PC-9 (cell line): ENCODE measurements around the gene CCDC12. TPM values are rescaled to one million over a fixed set of nuclear protein-coding genes. Genes with fewer than 3 reads are reported as not detected.

Experiments used
- BruUV-seq: library from RNA; stranded (reverse); fragments of 400-500 nt; replicated peaks from 2 replicates; lab custom pipeline; 2021; lab: Mats Ljungman, UMichigan
- CTCF ChIA-PET: fragments of 300-600 bp; sonication (Branson Sonifier 250); formaldehyde crosslinking; loops from one replicate; lab custom pipeline; 2022; ENCODE audit warnings: antibody characterized with exemption; lab: Charles Lee
- POLR2A ChIA-PET: fragments of 300-600 bp; sonication (Branson Sonifier 250); formaldehyde crosslinking; loops from one replicate; lab custom pipeline; 2022; ENCODE audit warnings: antibody characterized with exemption; ENCODE audit not compliant: unreplicated experiment; lab: Charles Lee
- DNase-seq, 2 experiments: peaks; one replicate each; pipeline versions ENCODE4 v3.0.0 to v3.0.0-alpha.2; 2015 to 2022; ENCODE audit warnings: mixed read lengths in 1 of 2
- H2AFZ ChIP-seq: fragments of 200-600 bp; sonication (generic); 2 replicates; pipeline ENCODE4 v1.8.1; 2017; ENCODE audit warnings: antibody characterized with exemption
- H3F3A ChIP-seq: fragments of 200-600 bp; sonication (generic); 2 replicates; pipeline ENCODE4 v1.8.1; 2017; ENCODE audit warnings: antibody characterized with exemption, mild to moderate bottlenecking, low read depth; ENCODE audit not compliant: insufficient read depth
- H3K27ac ChIP-seq: fragments of 200-600 bp; sonication (generic); 2 replicates; pipeline ENCODE4 v1.6.1; 2016; ENCODE audit warnings: mixed run types
- H3K27me3 ChIP-seq: fragments of 200-600 bp; sonication (generic); 2 replicates; pipeline ENCODE4 v1.6.1; 2016; ENCODE audit warnings: low read depth, mixed run types; ENCODE audit not compliant: insufficient read depth
- H3K36me3 ChIP-seq: fragments of 200-600 bp; sonication (generic); 2 replicates; pipeline ENCODE4 v1.6.1; 2016; ENCODE audit warnings: low read depth, mixed run types
- H3K4me1 ChIP-seq: fragments of 200-600 bp; sonication (generic); replicated peaks from 2 replicates; pipeline ENCODE4 v1.6.1; 2016; ENCODE audit warnings: mixed run types; ENCODE audit not compliant: insufficient read depth
- H3K4me2 ChIP-seq: fragments of 200-600 bp; sonication (generic); 2 replicates; pipeline ENCODE4 v1.6.1; 2017; ENCODE audit warnings: mixed run types
- H3K4me3 ChIP-seq: fragments of 200-600 bp; sonication (generic); 2 replicates; pipeline ENCODE4 v1.6.1; 2016; ENCODE audit warnings: mixed run types
- H3K79me2 ChIP-seq: fragments of 200-600 bp; sonication (generic); 2 replicates; pipeline ENCODE4 v1.6.1; 2017; ENCODE audit warnings: low read depth, mixed run types
- H3K9me2 ChIP-seq: fragments of 200-600 bp; sonication (generic); 2 replicates; pipeline ENCODE4 v1.8.1; 2017; ENCODE audit warnings: mild to moderate bottlenecking; ENCODE audit not compliant: insufficient read depth
- H3K9me3 ChIP-seq: fragments of 200-600 bp; sonication (generic); 2 replicates; pipeline ENCODE4 v1.8.1; 2016; ENCODE audit warnings: low read depth; ENCODE audit not compliant: insufficient read depth
- H4K20me1 ChIP-seq: fragments of 200-600 bp; sonication (generic); 2 replicates; pipeline ENCODE4 v1.8.1; 2017; ENCODE audit not compliant: insufficient read depth
- CTCF ChIP-seq: fragments of 200-600 bp; sonication (generic); conservative IDR thresholded peaks from 2 replicates; pipeline ENCODE4 v1.6.1; 2017; ENCODE audit warnings: mixed run types, antibody characterized with exemption, mild to moderate bottlenecking, moderate library complexity
- EZH2 ChIP-seq: fragments of 200-600 bp; sonication (generic); IDR thresholded peaks from 2 replicates; pipeline ENCODE4 v1.8.0; 2017; ENCODE audit warnings: antibody characterized with exemption, low read depth
- intact Hi-C: fragments of 100-400 bp; cut with micrococcal nuclease; formaldehyde crosslinking; loops from one replicate; pipeline ENCODE4 v1.10.0; 2022; ENCODE audit not compliant: unreplicated experiment
- total RNA-seq: library from RNA; stranded (reverse); gene quantifications from 2 replicates; pipeline ENCODE4 v1.2.3, GENCODE V29; 2021

Gene CCDC12
- total RNA-seq, 1 experiment from 2014 or later, result 39.3 TPM

- no peak for DNase-seq
- Histone ChIP-seq H3K27ac (no peak overlapping the region), H3K36me3 (no peaks in the 10 kb centered on the region), H3K9me3 (no peaks in the 10 kb centered on the region), H3K4me3 (no peak overlapping the region), H3K4me1 (no peaks in the 10 kb centered on the region), H4K20me1 (no peaks in the 10 kb centered on the region), H3F3A (no peaks in the 10 kb centered on the region; the same call in 1 of the 2 replicates), H3K79me2 (no peaks in the 10 kb centered on the region), H2AFZ (no peak overlapping the region), H3K27me3 (peaks cover 35% of the 10 kb centered on the region), H3K9me2 (no peaks in the 10 kb centered on the region), H3K4me2 (no peak overlapping the region)
- no peak for TF ChIP-seq EZH2
- BruUV-seq, result no TSS peak
- intact Hi-C loops, result no loop called here
- CTCF ChIA-PET, result no interaction called here
- POLR2A ChIA-PET, result no interaction called here
Observed at GRCh38 chr3:46884427-46884826, 92.1 kb downstream of the CCDC12 start.

- no peaks in the 10 kb centered on the region for H4K20me1 ChIP-seq
- H3K27me3 ChIP-seq, result peaks cover 35% of the 10 kb centered on the region
- intact Hi-C loops, result no loop called here
- ChIA-PET CTCF (interaction anchor here (0.6 kb wide), 1 partner anchor 99 kb away, joined by 3 read pairs; no protein-coding TSS in a partner anchor), POLR2A (no interaction called here)
- H2AFZ ChIP-seq, result no peak overlapping the region
- H3K4me2 ChIP-seq, result no peak overlapping the region
- H3F3A ChIP-seq, result no peaks in the 10 kb centered on the region; the same call in 1 of the 2 replicates
- no peak for TF ChIP-seq CTCF
- no peaks in the 10 kb centered on the region for H3K9me2 ChIP-seq
- H3K4me1 ChIP-seq, result peaks cover 5% of the 10 kb centered on the region
- H3K79me2 ChIP-seq, result no peaks in the 10 kb centered on the region
- no peak overlapping the region for H3K27ac ChIP-seq
- H3K4me3 ChIP-seq, result no peak overlapping the region
- DNase-seq, result no peak
- no peaks in the 10 kb centered on the region for H3K36me3 ChIP-seq
- H3K9me3 ChIP-seq, result no peaks in the 10 kb centered on the region
- BruUV-seq, result no TSS peak
Observed at GRCh38 chr3:46883830-46884185, 92.7 kb downstream of the CCDC12 start.

- H3K4me2 ChIP-seq, result no peak overlapping the region
- no peak for TF ChIP-seq CTCF
- ChIA-PET POLR2A (interaction anchor here (0.5 kb wide), 1 partner anchor 1273 kb away, joined by 3 read pairs; no protein-coding TSS in a partner anchor), CTCF (interaction anchor here (0.6 kb wide), 1 partner anchor 100 kb away, joined by 3 read pairs; no protein-coding TSS in a partner anchor)
- no peaks in the 10 kb centered on the region for H3K79me2 ChIP-seq
- no peaks in the 10 kb centered on the region; the same call in 1 of the 2 replicates for H3F3A ChIP-seq
- H4K20me1 ChIP-seq, result no peaks in the 10 kb centered on the region
- no peaks in the 10 kb centered on the region for H3K9me2 ChIP-seq
- BruUV-seq, result no TSS peak
- H3K27me3 ChIP-seq, result peaks cover 35% of the 10 kb centered on the region
- peaks cover 11% of the 10 kb centered on the region for H3K4me1 ChIP-seq
- no peaks in the 10 kb centered on the region for H3K36me3 ChIP-seq
- H3K9me3 ChIP-seq, result no peaks in the 10 kb centered on the region
- intact Hi-C loops, result no loop called here
- no peak overlapping the region for H3K4me3 ChIP-seq
- no peak overlapping the region for H2AFZ ChIP-seq
- no peak overlapping the region for H3K27ac ChIP-seq
- no peak for DNase-seq
Observed at GRCh38 chr3:46883054-46883829, 93.3 kb downstream of the CCDC12 start.
